HEK293T (cell line): ENCODE results near the gene NUTM1.

Experiments
- ARNT ChIP-seq: fragments of 450-650 bp; IDR thresholded peaks from 2 replicates; pipeline ENCODE4 v1.6.1; 2017; ENCODE audit warnings: mild to moderate bottlenecking
- TARDBP ChIP-seq: fragments of 450-650 bp; IDR thresholded peaks from 2 replicates; pipeline ENCODE4 v1.6.1; 2016
- ZNF384 ChIP-seq: fragments of 450-650 bp; IDR thresholded peaks from 2 replicates; pipeline ENCODE4 v1.6.1; 2016

DNA sequence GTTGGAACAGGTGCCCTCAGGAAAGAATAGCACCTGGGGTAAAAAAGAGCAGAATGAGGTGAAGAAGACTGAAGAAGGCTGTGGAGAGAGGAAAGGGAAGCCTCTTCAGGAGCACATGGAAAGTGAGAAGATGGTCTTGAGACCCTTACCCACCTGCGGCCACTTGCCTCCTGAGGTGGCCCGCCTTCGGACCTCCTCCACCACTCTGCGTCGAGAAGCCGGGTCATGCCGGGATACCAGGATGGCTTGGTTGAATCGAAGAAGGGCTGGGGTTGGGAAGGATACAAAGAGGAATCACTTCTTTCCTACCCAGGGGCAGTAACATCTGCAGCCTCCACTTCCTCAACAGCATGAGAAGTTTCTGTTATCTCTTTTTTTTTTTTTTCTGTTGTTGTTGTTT is 20.9 kb downstream of the NUTM1 start:
- TF ChIP-seq ZNF384, result no peak
- no peak for TF ChIP-seq TARDBP
- no peak for TF ChIP-seq ARNT
